HepG2 (cell line): ENCODE results near the gene APBB3. TPM values are rescaled to one million over a fixed set of nuclear protein-coding genes. Genes with fewer than 3 reads are reported as not detected.
A peak's percentile ranks its signal among the peaks of the same experiment; 100 is the strongest.

ENCODE experiments used
- AHDC1 ChIP-seq: sonication (generic); formaldehyde crosslinking; IDR thresholded peaks from 2 replicates; pipeline ENCODE4 v1.5.1; 2020; ENCODE audit warnings: mild to moderate bottlenecking, missing genetic modification reagents, borderline replicate concordance
- BCLAF1 ChIP-seq: fragments of 450-650 bp; IDR thresholded peaks from 2 replicates; pipeline ENCODE4 v1.6.1; 2017; ENCODE audit warnings: mild to moderate bottlenecking
- ELK4 ChIP-seq: sonication (generic); formaldehyde crosslinking; IDR thresholded peaks from 2 replicates; pipeline ENCODE4 v1.9.0; 2021; ENCODE audit warnings: missing genetic modification reagents, borderline replicate concordance
- KAT2B ChIP-seq: fragments of 150-350 bp; IDR thresholded peaks from 2 replicates; pipeline ENCODE4 v1.6.1; 2014; ENCODE audit warnings: low read depth, low read length, borderline replicate concordance
- MED8 ChIP-seq: sonication (generic); formaldehyde crosslinking; IDR thresholded peaks from 2 replicates; pipeline ENCODE4 v1.8.1; 2023; ENCODE audit warnings: mild to moderate bottlenecking, missing genetic modification reagents; ENCODE audit not compliant: insufficient replicate concordance
- MIER3 ChIP-seq: IDR thresholded peaks from 2 replicates; pipeline ENCODE4 v1.6.1; 2016; ENCODE audit warnings: missing compliant biosample characterization, borderline replicate concordance
- NONO ChIP-seq, 2 experiments: fragments of 450-650 bp in 1 of 2; sonication (generic) in 1 of 2; formaldehyde crosslinking in 1 of 2; IDR thresholded peaks in 1 of 2; conservative IDR thresholded peaks in 1 of 2; 2 replicates each; pipeline versions ENCODE4 v1.6.1 to v1.8.0; 2017 to 2022; ENCODE audit warnings: mild to moderate bottlenecking in 1 of 2, missing genetic modification reagents in 1 of 2, moderate library complexity in 1 of 2
- NR0B2 ChIP-seq: sonication (generic); formaldehyde crosslinking; IDR thresholded peaks from 2 replicates; pipeline ENCODE4 v1.4.0; 2020; ENCODE audit warnings: mild to moderate bottlenecking, missing genetic modification reagents
- SMAD1 ChIP-seq: sonication (generic); formaldehyde crosslinking; IDR thresholded peaks from 2 replicates; pipeline ENCODE4 v1.4.0; 2020; ENCODE audit warnings: missing genetic modification reagents, low read depth, mild to moderate bottlenecking, borderline replicate concordance
- SMAD9 ChIP-seq: sonication (generic); formaldehyde crosslinking; IDR thresholded peaks from 2 replicates; pipeline ENCODE4 v1.5.1; 2020; ENCODE audit warnings: mild to moderate bottlenecking, missing genetic modification reagents
- THAP8 ChIP-seq: sonication (generic); formaldehyde crosslinking; IDR thresholded peaks from 2 replicates; pipeline ENCODE4 v1.5.1; 2020; ENCODE audit warnings: missing genetic modification reagents, mild to moderate bottlenecking, borderline replicate concordance
- ZFP36 ChIP-seq: fragments of 150-350 bp; IDR thresholded peaks from 2 replicates; pipeline ENCODE4 v1.6.1; 2018; ENCODE audit warnings: borderline replicate concordance, low read length, low read depth; ENCODE audit not compliant: partially characterized antibody
- ZNF205 ChIP-seq: IDR thresholded peaks from 2 replicates; pipeline ENCODE4 v1.6.1; 2018; ENCODE audit warnings: missing biosample characterization, missing genetic modification reagents
- ZNF33B ChIP-seq: sonication (generic); formaldehyde crosslinking; IDR thresholded peaks from 2 replicates; pipeline ENCODE4 v1.5.1; 2020; ENCODE audit warnings: mild to moderate bottlenecking, missing genetic modification reagents
- ZNF441 ChIP-seq: sonication (generic); formaldehyde crosslinking; IDR thresholded peaks from 2 replicates; pipeline ENCODE4 v1.7.0; 2021; ENCODE audit warnings: missing genetic modification reagents, borderline replicate concordance
- polyA plus RNA-seq, 8 experiments: library from polyadenylated mRNA; depleted of rRNA in 3 of 8; stranded (reverse) in 7 of 8; unstranded in 1 of 8; fragments of >200 nt; fragmentation: Illumina TruSeq in 4 of 8; extraction: Trizol in 4 of 8; gene quantifications; 2 replicates each; pipeline versions ENCODE4 v1.2.1 to v1.2.3, GENCODE V29; 2011 to 2016; ENCODE audit warnings: low read depth in 4 of 8, missing spikeins in 1 of 8, mixed read lengths in 1 of 8; ENCODE audit not compliant: insufficient read depth in 1 of 8
- total RNA-seq, 5 experiments: library from RNA; depleted of rRNA; stranded (reverse); fragments of >200 nt; fragmentation: Illumina TruSeq; extraction: Trizol; gene quantifications; 2 replicates each; pipeline ENCODE4 v1.2.3, GENCODE V29; 2016; ENCODE audit warnings: low read depth in 1 of 5

APBB3 gene
- total and polyA plus RNA-seq, 2 of the 13 experiments (the other 11 are each of a cell fraction or from before 2014, with no cell fraction given), result 0.38 to 0.78 TPM

GRCh38 chr5:140547508-140548299 is 16.7 kb downstream of the APBB3 start, which contains the start of gene EIF4EBP3 (continued):
- TF ChIP-seq ZNF205 (CRISPR knock-in tag) (no peak), THAP8 (CRISPR knock-in tag) (no peak), AHDC1 (CRISPR knock-in tag) (no peak), SMAD1 (peak; percentile 62; the same call in 1 of the 2 replicates), ELK4 (CRISPR knock-in tag) (no peak), KAT2B (no peak), SMAD9 (CRISPR knock-in tag) (no peak), NR0B2 (CRISPR knock-in tag) (no peak), NONO (IDR thresholded peaks at IDR 0.05) (no peak), NONO (CRISPR knock-in tag; conservative IDR thresholded peaks at IDR 0.05) (no peak; the same call in 1 of the 2 replicates), MED8 (CRISPR knock-in tag) (no peak), ZNF441 (CRISPR knock-in tag) (no peak), MIER3 (CRISPR knock-in tag) (no peak; the same call in 1 of the 2 replicates), BCLAF1 (no peak), ZNF33B (CRISPR knock-in tag) (no peak), ZFP36 (no peak)
